ENCODE data around the gene RPS18. TPM values are rescaled to one million over a fixed set of nuclear protein-coding genes. Genes with fewer than 3 reads are reported as not detected.
A peak's percentile ranks its signal among the peaks of the same experiment; 100 is the strongest.

The RPS18 gene
- total RNA-seq, 1 experiment from 2014 or later: 4,062 TPM

GRCh38 chr6:33247977-33248642, 23.8 kb upstream of the RPS18 start:
- ChIA-PET RAD21 (ENCODE audit: low non-redundant PET in 1 of 2, low total read pairs in 2 of 2, uncharacterized antibody in 2 of 2, unreplicated experiment in 2 of 2) (interaction anchor here (0.6 to 1.4 kb wide), 6 partner anchors 40 to 124 kb away, joined by 3 to 6 read pairs (median 4); partner anchors contain the start of gene RING1 (in 1 of the 2)), CTCF (interaction anchor here (0.6 to 4.3 kb wide), 23 partner anchors 8 to 315 kb away, joined by 3 to 49 read pairs (median 5); partner anchors contain the start of genes HLA-DPB1, HSD17B8, RING1 and RPS18), POLR2A (interaction anchor here (0.6 to 4.0 kb wide), 10 partner anchors 9 to 276 kb away, joined by 3 to 24 read pairs (median 6); partner anchors contain the start of genes B3GALT4, RPS18 and VPS52)
- Histone ChIP-seq H2AFZ (ENCODE audit: low read depth, low read length, poor library complexity, severe bottlenecking) (peak overlapping the region; percentile 68), H3K36me3 (ENCODE audit: control insufficient read depth in 1 of 2, insufficient read depth in 2 of 2, low read length in 2 of 2) (no peaks in the 10 kb centered on the region), H3K4me2 (ENCODE audit: low read length) (peak overlapping the region; percentile 99), H3K4me3 (replicated peaks in 1 of 2; ENCODE audit: low read depth in 1 of 2, low read length in 2 of 2) (peak overlapping the region; percentile 74 to 85), H4K20me1 (ENCODE audit: insufficient read depth) (no peaks in the 10 kb centered on the region), H3K9ac (ENCODE audit: low read length) (peak overlapping the region; percentile 88), H3K27me3 (ENCODE audit: insufficient read depth, low read length) (no peaks in the 10 kb centered on the region), H3K9me3 (ENCODE audit: control insufficient read depth in 1 of 2, insufficient read depth in 1 of 2, low read depth in 1 of 2, low read length in 2 of 2) (no peaks in the 10 kb centered on the region), H3K9me2 (ENCODE audit: insufficient read depth) (no peaks in the 10 kb centered on the region), H3K27ac (ENCODE audit: low read depth, low read length) (peak overlapping the region; percentile 74), H3K4me1 (ENCODE audit: control insufficient read depth in 1 of 2, insufficient read depth in 2 of 2, low read length in 2 of 2) (peaks cover 16 to 37% of the 10 kb centered on the region in 2 experiments), H3K79me2 (ENCODE audit: insufficient read depth, low read length) (no peaks in the 10 kb centered on the region)
- peak; percentile 57 for ATAC-seq
- peak; percentile 94 for TF ChIP-seq RAD21 (IDR thresholded peaks at IDR 0.05; ENCODE audit: low read depth)
- no peak for TF ChIP-seq EZH2phosphoT487 (IDR thresholded peaks at IDR 0.05; ENCODE audit: borderline replicate concordance)
- peak; percentile 76 to 85 (median 78) for TF ChIP-seq CTCF (IDR thresholded peaks at IDR 0.05 in 2 of 3, conservative IDR thresholded peaks at IDR 0.05 in 1 of 3; ENCODE audit: borderline replicate concordance in 1 of 3, insufficient read depth in 1 of 3, low read depth in 2 of 3, low read length in 2 of 3)
- intact Hi-C loops (cut with micrococcal nuclease): loop anchor here (1.0 to 2.0 kb wide), 4 partner anchors 43 to 234 kb away; partner anchors contain the start of gene HSD17B8
- DNase-seq (ENCODE audit: low read depth, low spot score): peak; percentile 76
- no TSS peak for BruUV-seq (replicated peaks)

GRCh38 chr6:33248643-33248931, 23.3 kb upstream of the RPS18 start:
- no peaks in the 10 kb centered on the region for H3K79me2 ChIP-seq (ENCODE audit: insufficient read depth, low read length)
- intact Hi-C loops (cut with micrococcal nuclease): loop anchor here (1.0 to 2.0 kb wide), 4 partner anchors 44 to 234 kb away; partner anchors contain the start of gene HSD17B8
- no peaks in the 10 kb centered on the region for H3K36me3 ChIP-seq (ENCODE audit: control insufficient read depth in 1 of 2, insufficient read depth in 2 of 2, low read length in 2 of 2)
- ATAC-seq: peak; percentile 15
- no peaks in the 10 kb centered on the region for H4K20me1 ChIP-seq (ENCODE audit: insufficient read depth)
- no peaks in the 10 kb centered on the region for H3K9me2 ChIP-seq (ENCODE audit: insufficient read depth)
- no peak overlapping the region for H2AFZ ChIP-seq (ENCODE audit: low read depth, low read length, poor library complexity, severe bottlenecking)
- ChIA-PET POLR2A (interaction anchor here (0.6 to 4.0 kb wide), 10 partner anchors 10 to 277 kb away, joined by 3 to 24 read pairs (median 6); partner anchors contain the start of genes B3GALT4, RPS18 and VPS52), CTCF (interaction anchor here (0.9 to 4.3 kb wide), 20 partner anchors 9 to 315 kb away, joined by 3 to 49 read pairs (median 6); partner anchors contain the start of genes HSD17B8, RING1, RPS18 and VPS52), RAD21 (ENCODE audit: low non-redundant PET in 1 of 2, low total read pairs in 2 of 2, uncharacterized antibody in 2 of 2, unreplicated experiment in 2 of 2) (interaction anchor here (0.7 to 1.4 kb wide), 4 partner anchors 40 to 88 kb away, joined by 3 to 6 read pairs (median 5); partner anchors contain the start of gene RING1 (in 1 of the 2))
- BruUV-seq (replicated peaks): TSS peak; percentile 85
- H3K4me3 ChIP-seq (replicated peaks in 1 of 2; ENCODE audit: low read depth in 1 of 2, low read length in 2 of 2): peak overlapping the region; percentile 74 to 85
- H3K4me1 ChIP-seq (ENCODE audit: control insufficient read depth in 1 of 2, insufficient read depth in 2 of 2, low read length in 2 of 2): peaks cover 16 to 37% of the 10 kb centered on the region in 2 experiments
- peak overlapping the region; percentile 99 for H3K4me2 ChIP-seq (ENCODE audit: low read length)
- no peaks in the 10 kb centered on the region for H3K27me3 ChIP-seq (ENCODE audit: insufficient read depth, low read length)
- TF ChIP-seq ZNF274 (IDR thresholded peaks at IDR 0.05; ENCODE audit: low read depth, low read length) (no peak), CBX3 (IDR thresholded peaks at IDR 0.05; ENCODE audit: low read depth) (no peak), JUND (IDR thresholded peaks at IDR 0.05) (no peak), ZFX (IDR thresholded peaks at IDR 0.05) (no peak), SP1 (IDR thresholded peaks at IDR 0.05; ENCODE audit: low read depth) (no peak), EZH2phosphoT487 (IDR thresholded peaks at IDR 0.05; ENCODE audit: borderline replicate concordance) (no peak), EZH2 (IDR thresholded peaks at IDR 0.05) (no peak)
- DNase-seq (ENCODE audit: low read depth, low spot score): no peak
- H3K9me3 ChIP-seq (ENCODE audit: control insufficient read depth in 1 of 2, insufficient read depth in 1 of 2, low read depth in 1 of 2, low read length in 2 of 2): no peaks in the 10 kb centered on the region
- H3K27ac ChIP-seq (ENCODE audit: low read depth, low read length): peak overlapping the region; percentile 74
- peak overlapping the region; percentile 88 for H3K9ac ChIP-seq (ENCODE audit: low read length)
